ENCODE results near the gene FGGY.

DNA sequence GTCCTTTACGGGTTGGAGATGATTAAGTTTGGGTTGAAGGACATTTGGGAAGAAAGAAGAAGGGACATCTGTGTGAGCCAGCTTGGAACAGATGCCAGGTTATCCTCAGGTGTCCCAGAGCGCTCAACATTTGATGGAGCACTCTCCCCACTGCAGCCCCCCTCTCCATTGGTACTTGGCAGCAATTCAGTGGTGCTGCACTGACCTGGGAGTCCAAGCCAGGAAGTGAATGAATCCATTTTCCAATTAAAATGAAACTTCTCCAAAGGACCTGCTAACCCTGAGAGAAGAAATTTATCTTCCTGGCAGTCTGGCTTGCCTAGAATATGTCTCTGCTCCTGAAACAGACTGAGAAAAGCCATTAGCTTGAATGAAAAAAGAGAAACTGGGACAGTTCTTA lies 67.1 kb downstream of the FGGY start:
- TF ChIP-seq, protein P1, sequence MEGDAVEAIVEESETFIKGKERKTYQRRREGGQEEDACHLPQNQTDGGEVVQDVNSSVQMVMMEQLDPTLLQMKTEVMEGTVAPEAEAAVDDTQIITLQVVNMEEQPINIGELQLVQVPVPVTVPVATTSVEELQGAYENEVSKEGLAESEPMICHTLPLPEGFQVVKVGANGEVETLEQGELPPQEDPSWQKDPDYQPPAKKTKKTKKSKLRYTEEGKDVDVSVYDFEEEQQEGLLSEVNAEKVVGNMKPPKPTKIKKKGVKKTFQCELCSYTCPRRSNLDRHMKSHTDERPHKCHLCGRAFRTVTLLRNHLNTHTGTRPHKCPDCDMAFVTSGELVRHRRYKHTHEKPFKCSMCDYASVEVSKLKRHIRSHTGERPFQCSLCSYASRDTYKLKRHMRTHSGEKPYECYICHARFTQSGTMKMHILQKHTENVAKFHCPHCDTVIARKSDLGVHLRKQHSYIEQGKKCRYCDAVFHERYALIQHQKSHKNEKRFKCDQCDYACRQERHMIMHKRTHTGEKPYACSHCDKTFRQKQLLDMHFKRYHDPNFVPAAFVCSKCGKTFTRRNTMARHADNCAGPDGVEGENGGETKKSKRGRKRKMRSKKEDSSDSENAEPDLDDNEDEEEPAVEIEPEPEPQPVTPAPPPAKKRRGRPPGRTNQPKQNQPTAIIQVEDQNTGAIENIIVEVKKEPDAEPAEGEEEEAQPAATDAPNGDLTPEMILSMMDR (IDR thresholded peaks at IDR 0.05; ENCODE audit: borderline replicate concordance, extremely low read depth, low read length, poor library complexity, severe bottlenecking), result no peak
- TF ChIP-seq EZH2 (IDR thresholded peaks at IDR 0.05; ENCODE audit: borderline replicate concordance, low read depth, low read length, severe bottlenecking), result no peak

Data from DND-41 (cell line).